ENCODE measurements around the gene PAPOLB. TPM values are rescaled to one million over a fixed set of nuclear protein-coding genes. Genes with fewer than 3 reads are reported as not detected.

The PAPOLB gene
- total and polyA plus RNA-seq, 5 donors from 2014 or later, result not detected

GRCh38 chr7:4842319-4843064, 19.3 kb downstream of the PAPOLB start:
- no peak overlapping the region for H3K27ac Mint-ChIP-seq
- Histone ChIP-seq H3K36me3 (ENCODE audit: control insufficient read depth, insufficient read depth, low read length) (no peaks in the 10 kb centered on the region), H3K4me1 (ENCODE audit: control insufficient read depth, insufficient read depth, low read length, poor library complexity, severe bottlenecking) (peaks cover 3% of the 10 kb centered on the region), H3K9me3 (ENCODE audit: control insufficient read depth in 2 of 2, low read length in 2 of 2) (no peaks in the 10 kb centered on the region), H3K27me3 (ENCODE audit: control insufficient read depth, insufficient read depth, low read length) (no peaks in the 10 kb centered on the region), H3K27ac (ENCODE audit: insufficient read depth, low read length, poor library complexity, severe bottlenecking) (no peak overlapping the region), H3K4me3 (ENCODE audit: low read depth, low read length) (no peak overlapping the region)
- H3K9me3 Mint-ChIP-seq, result no peaks in the 10 kb centered on the region
- H3K4me3 Mint-ChIP-seq, result no peak overlapping the region
- ATAC-seq (ENCODE audit: low read depth in 2 of 2), result no peak
- no peaks in the 10 kb centered on the region for H3K36me3 Mint-ChIP-seq
- H3K4me1 Mint-ChIP-seq, result peaks cover 0 to 4% (median 1%) of the 10 kb centered on the region in 4 donors
- peaks cover 10% of the 10 kb centered on the region for H3K27me3 Mint-ChIP-seq
- no peak for DNase-seq

DNA sequence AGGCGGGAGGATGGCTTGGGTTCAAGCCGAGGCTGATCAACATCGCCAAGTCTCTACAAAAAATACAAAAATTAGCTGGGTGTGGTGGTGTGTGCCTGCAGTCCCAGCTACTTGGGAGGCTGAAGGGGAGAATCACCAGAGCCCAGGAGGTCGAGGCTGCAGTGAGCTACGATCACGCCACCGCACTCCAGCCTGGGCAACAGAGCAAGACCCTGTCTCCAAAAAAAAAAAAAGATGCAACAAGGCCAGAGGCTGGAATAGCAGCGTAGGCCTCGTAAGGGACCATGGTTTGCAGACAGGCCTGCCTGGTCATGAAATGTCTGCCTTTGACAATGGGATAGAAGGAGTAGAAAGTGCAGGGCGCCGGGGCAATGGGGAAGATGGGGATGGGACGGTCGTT, 20.0 kb downstream of the PAPOLB start:
- H3K4me1 ChIP-seq (ENCODE audit: control insufficient read depth, insufficient read depth, low read length, poor library complexity, severe bottlenecking), result peaks cover 3% of the 10 kb centered on the region
- no peaks in the 10 kb centered on the region for H3K27me3 ChIP-seq (ENCODE audit: control insufficient read depth, insufficient read depth, low read length)
- H3K9me3 ChIP-seq (ENCODE audit: control insufficient read depth in 2 of 2, low read length in 2 of 2), result no peaks in the 10 kb centered on the region
- Mint-ChIP-seq H3K4me1 (peaks cover 0 to 4% (median 1%) of the 10 kb centered on the region in 4 donors), H3K9me3 (no peaks in the 10 kb centered on the region), H3K36me3 (no peaks in the 10 kb centered on the region), H3K27ac (no peak overlapping the region), H3K4me3 (no peak overlapping the region), H3K27me3 (peaks cover 10% of the 10 kb centered on the region)
- H3K27ac ChIP-seq (ENCODE audit: insufficient read depth, low read length, poor library complexity, severe bottlenecking), result no peak overlapping the region
- DNase-seq, result no peak
- H3K36me3 ChIP-seq (ENCODE audit: control insufficient read depth, insufficient read depth, low read length), result no peaks in the 10 kb centered on the region
- no peak overlapping the region for H3K4me3 ChIP-seq (ENCODE audit: low read depth, low read length)
- no peak for ATAC-seq (ENCODE audit: low read depth in 2 of 2)

DNA sequence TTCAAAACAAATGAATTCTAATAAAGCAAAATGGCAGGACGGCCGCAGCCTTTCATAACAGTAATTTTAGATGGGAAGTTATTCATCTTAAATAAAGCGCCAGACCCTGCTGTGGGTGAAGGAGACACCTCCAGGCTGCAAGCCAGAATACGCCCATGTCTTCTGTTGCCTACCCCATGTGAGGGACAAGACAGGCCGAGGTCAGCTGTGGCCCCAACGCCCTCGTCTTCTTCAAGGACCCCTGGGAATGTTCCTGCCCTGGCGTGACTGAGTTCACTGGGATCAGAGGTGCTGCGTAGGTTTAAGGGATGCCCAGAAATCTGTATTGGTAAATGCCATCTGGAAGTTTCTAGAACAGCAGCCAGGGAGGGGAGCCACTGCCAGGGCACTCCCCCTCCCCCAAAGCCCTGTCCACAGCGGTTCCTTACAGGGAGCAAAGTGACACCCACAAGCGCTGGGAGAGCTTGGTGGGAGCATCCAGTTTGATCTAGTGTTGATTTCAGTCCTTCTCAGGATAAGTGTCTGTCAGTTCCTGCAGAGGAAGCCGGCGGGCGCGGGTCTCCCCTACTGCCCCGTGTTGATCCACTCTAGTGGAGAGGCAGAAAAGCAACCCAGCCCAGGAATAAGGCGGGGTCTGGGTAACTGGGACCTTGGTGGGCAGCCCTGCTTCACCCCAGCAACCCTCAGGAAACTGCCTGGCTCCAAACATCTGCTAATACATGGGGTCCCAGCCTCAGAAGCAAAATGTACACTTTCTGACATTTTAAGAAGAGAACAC, 20.6 kb downstream of the PAPOLB start:
- Histone ChIP-seq H3K27ac (ENCODE audit: insufficient read depth, low read length, poor library complexity, severe bottlenecking) (no peak overlapping the region), H3K27me3 (ENCODE audit: control insufficient read depth, insufficient read depth, low read length) (no peaks in the 10 kb centered on the region), H3K9me3 (ENCODE audit: control insufficient read depth in 2 of 2, low read length in 2 of 2) (no peaks in the 10 kb centered on the region), H3K4me1 (ENCODE audit: control insufficient read depth, insufficient read depth, low read length, poor library complexity, severe bottlenecking) (peaks cover 3% of the 10 kb centered on the region), H3K4me3 (ENCODE audit: low read depth, low read length) (no peak overlapping the region), H3K36me3 (ENCODE audit: control insufficient read depth, insufficient read depth, low read length) (no peaks in the 10 kb centered on the region)
- Mint-ChIP-seq H3K4me1 (peaks cover 0 to 4% (median 1%) of the 10 kb centered on the region in 4 donors), H3K4me3 (no peak overlapping the region), H3K9me3 (no peaks in the 10 kb centered on the region), H3K27me3 (peaks cover 10% of the 10 kb centered on the region), H3K36me3 (no peaks in the 10 kb centered on the region), H3K27ac (peak overlapping the region in 1 of 3 donors; percentile 43)
- no peak for DNase-seq
- no peak for ATAC-seq (ENCODE audit: low read depth in 2 of 2)

DNA sequence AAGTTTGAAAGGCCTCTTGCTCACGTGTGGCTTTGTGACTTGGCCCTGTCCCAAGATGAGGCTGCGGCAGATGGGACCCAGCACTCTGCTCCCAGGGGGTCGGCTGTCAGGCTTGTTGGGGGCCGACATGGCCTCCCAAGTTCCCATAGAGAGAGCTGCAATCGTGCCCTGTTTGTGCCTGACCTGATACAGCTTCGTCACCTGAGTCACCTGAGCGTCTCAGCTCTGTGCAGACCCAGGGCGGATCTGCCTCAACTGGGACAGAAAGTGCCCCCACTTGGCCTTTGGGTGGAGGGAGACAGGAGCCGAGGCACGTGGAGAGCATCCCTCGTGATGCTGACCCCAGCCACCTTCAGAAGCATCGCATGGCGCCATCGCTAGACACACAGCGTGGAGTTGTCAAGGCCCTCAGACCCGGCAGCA, 21.7 kb downstream of the PAPOLB start:
- Mint-ChIP-seq H3K27me3 (peaks cover 6% of the 10 kb centered on the region), H3K9me3 (no peaks in the 10 kb centered on the region), H3K27ac (no peak overlapping the region), H3K4me3 (no peak overlapping the region), H3K4me1 (no peaks in the 10 kb centered on the region), H3K36me3 (no peaks in the 10 kb centered on the region)
- Histone ChIP-seq H3K4me1 (ENCODE audit: control insufficient read depth, insufficient read depth, low read length, poor library complexity, severe bottlenecking) (no peaks in the 10 kb centered on the region), H3K9me3 (ENCODE audit: control insufficient read depth in 2 of 2, low read length in 2 of 2) (no peaks in the 10 kb centered on the region), H3K27me3 (ENCODE audit: control insufficient read depth, insufficient read depth, low read length) (no peaks in the 10 kb centered on the region), H3K27ac (ENCODE audit: insufficient read depth, low read length, poor library complexity, severe bottlenecking) (no peak overlapping the region), H3K4me3 (ENCODE audit: low read depth, low read length) (no peak overlapping the region), H3K36me3 (ENCODE audit: control insufficient read depth, insufficient read depth, low read length) (no peaks in the 10 kb centered on the region)
- ATAC-seq (ENCODE audit: low read depth in 2 of 2), result no peak
- DNase-seq, result no peak

DNA sequence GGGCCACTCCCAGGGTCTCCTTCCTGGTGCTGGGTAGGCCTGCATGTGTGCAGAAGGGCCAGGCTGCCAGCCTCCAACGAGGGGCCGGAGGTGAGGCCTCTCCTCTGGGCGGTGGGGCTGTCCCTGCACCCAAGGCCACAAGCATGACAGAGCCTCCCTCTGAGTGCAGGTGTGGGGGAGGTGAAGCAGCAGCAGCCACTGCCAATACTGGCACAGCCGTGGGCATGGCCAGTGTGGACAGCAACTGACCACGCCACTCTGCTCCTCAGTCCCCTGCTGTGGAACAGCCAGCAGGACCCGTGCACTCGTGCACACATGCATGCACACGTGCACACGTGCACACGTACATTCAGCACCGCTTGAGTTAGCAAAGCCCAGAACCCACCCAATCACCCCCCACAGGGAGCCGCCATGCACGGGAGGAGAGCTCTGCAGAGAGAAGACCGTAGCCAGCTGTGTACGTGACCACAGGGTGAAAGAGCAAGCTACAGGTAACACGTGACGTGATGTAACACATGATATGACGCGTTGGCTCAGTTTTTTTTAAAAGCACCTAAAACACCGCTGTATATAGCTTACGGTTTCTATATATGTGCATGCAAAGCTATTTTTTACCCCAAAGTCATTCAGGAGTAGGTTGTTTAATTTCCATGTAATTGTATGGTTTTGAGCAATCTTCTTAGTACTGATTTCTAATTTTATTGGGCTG, 23.1 kb downstream of the PAPOLB start:
- H3K27me3 ChIP-seq (ENCODE audit: control insufficient read depth, insufficient read depth, low read length), result no peaks in the 10 kb centered on the region
- H3K36me3 ChIP-seq (ENCODE audit: control insufficient read depth, insufficient read depth, low read length), result no peaks in the 10 kb centered on the region
- H3K27ac ChIP-seq (ENCODE audit: insufficient read depth, low read length, poor library complexity, severe bottlenecking), result no peak overlapping the region
- Mint-ChIP-seq H3K9me3 (no peaks in the 10 kb centered on the region), H3K27ac (no peak overlapping the region), H3K36me3 (no peaks in the 10 kb centered on the region), H3K27me3 (peaks cover 6% of the 10 kb centered on the region), H3K4me1 (no peaks in the 10 kb centered on the region), H3K4me3 (no peak overlapping the region)
- no peaks in the 10 kb centered on the region for H3K4me1 ChIP-seq (ENCODE audit: control insufficient read depth, insufficient read depth, low read length, poor library complexity, severe bottlenecking)
- DNase-seq (no peak), ATAC-seq (ENCODE audit: low read depth in 2 of 2) (no peak)
- no peak overlapping the region for H3K4me3 ChIP-seq (ENCODE audit: low read depth, low read length)
- H3K9me3 ChIP-seq (ENCODE audit: control insufficient read depth in 2 of 2, low read length in 2 of 2), result no peaks in the 10 kb centered on the region

- Mint-ChIP-seq H3K4me3 (no peak overlapping the region), H3K36me3 (no peaks in the 10 kb centered on the region), H3K27me3 (peaks cover under 1% of the 10 kb centered on the region), H3K4me1 (no peaks in the 10 kb centered on the region), H3K9me3 (no peaks in the 10 kb centered on the region), H3K27ac (no peak overlapping the region)
- Histone ChIP-seq H3K36me3 (ENCODE audit: control insufficient read depth, insufficient read depth, low read length) (no peaks in the 10 kb centered on the region), H3K27me3 (ENCODE audit: control insufficient read depth, insufficient read depth, low read length) (no peaks in the 10 kb centered on the region), H3K9me3 (ENCODE audit: control insufficient read depth in 2 of 2, low read length in 2 of 2) (no peaks in the 10 kb centered on the region), H3K4me1 (ENCODE audit: control insufficient read depth, insufficient read depth, low read length, poor library complexity, severe bottlenecking) (no peaks in the 10 kb centered on the region), H3K4me3 (ENCODE audit: low read depth, low read length) (no peak overlapping the region), H3K27ac (ENCODE audit: insufficient read depth, low read length, poor library complexity, severe bottlenecking) (no peak overlapping the region)
- no peak for ATAC-seq (ENCODE audit: low read depth in 2 of 2)
- DNase-seq, result no peak
Observed at GRCh38 chr7:4837803-4838625, 23.8 kb downstream of the PAPOLB start.

GRCh38 chr7:4837041-4837802, 24.6 kb downstream of the PAPOLB start:
- Histone ChIP-seq H3K27me3 (ENCODE audit: control insufficient read depth, insufficient read depth, low read length) (no peaks in the 10 kb centered on the region), H3K36me3 (ENCODE audit: control insufficient read depth, insufficient read depth, low read length) (no peaks in the 10 kb centered on the region), H3K4me3 (ENCODE audit: low read depth, low read length) (no peak overlapping the region), H3K9me3 (ENCODE audit: control insufficient read depth in 2 of 2, low read length in 2 of 2) (no peaks in the 10 kb centered on the region), H3K27ac (ENCODE audit: insufficient read depth, low read length, poor library complexity, severe bottlenecking) (no peak overlapping the region), H3K4me1 (ENCODE audit: control insufficient read depth, insufficient read depth, low read length, poor library complexity, severe bottlenecking) (no peaks in the 10 kb centered on the region)
- no peak overlapping the region for H3K27ac Mint-ChIP-seq
- no peak for DNase-seq
- H3K4me3 Mint-ChIP-seq, result no peak overlapping the region
- no peaks in the 10 kb centered on the region for H3K4me1 Mint-ChIP-seq
- no peak for ATAC-seq (ENCODE audit: low read depth in 2 of 2)
- H3K9me3 Mint-ChIP-seq, result no peaks in the 10 kb centered on the region
- H3K27me3 Mint-ChIP-seq, result no peaks in the 10 kb centered on the region
- H3K36me3 Mint-ChIP-seq, result no peaks in the 10 kb centered on the region

Measured in CD4-positive, CD25-positive, alpha-beta regulatory T cell (primary cell).